T follicular helper cell (primary cell): ENCODE measurements around the gene LGALS3BP.

Source experiments
- DNase-seq: peaks from one replicate; pipeline ENCODE4 v3.0.0-alpha.2; 2020; ENCODE audit warnings: low read depth

The LGALS3BP gene

GRCh38 chr17:78939615-78940014, 40.1 kb downstream of the LGALS3BP start:
- DNase-seq: no peak

- DNase-seq: no peak
Observed at GRCh38 chr17:78937561-78937960, 42.2 kb downstream of the LGALS3BP start.

- DNase-seq: no peak
Observed at GRCh38 chr17:78935419-78936323, 44.1 kb downstream of the LGALS3BP start.

GRCh38 chr17:78934681-78935418, 44.9 kb downstream of the LGALS3BP start:
- DNase-seq: no peak

GRCh38 chr17:78933959-78934568, 45.7 kb downstream of the LGALS3BP start:
- DNase-seq: no peak

- no peak for DNase-seq
Observed at GRCh38 chr17:78933025-78933958, 46.4 kb downstream of the LGALS3BP start.

- DNase-seq: no peak
Observed at GRCh38 chr17:78929908-78930775, 49.6 kb downstream of the LGALS3BP start.

- no peak for DNase-seq
Observed at GRCh38 chr17:78925662-78926555, 53.8 kb downstream of the LGALS3BP start.

- peak; percentile 60 for DNase-seq
Observed at GRCh38 chr17:78925234-78925633, 54.5 kb downstream of the LGALS3BP start, which contains the start of gene TIMP2. TIMP2 (minus strand) TSS chr17:78925387; CDS start chr17:78925088, 299 bp downstream.

- DNase-seq: no peak
Observed at GRCh38 chr17:78924481-78925151, 55.1 kb downstream of the LGALS3BP start.

- peak; percentile 39 for DNase-seq
Observed at GRCh38 chr17:78923660-78924453, 55.9 kb downstream of the LGALS3BP start.

- DNase-seq: no peak
Observed at GRCh38 chr17:78922816-78923498, 56.8 kb downstream of the LGALS3BP start.

GRCh38 chr17:78921437-78921971, 58.2 kb downstream of the LGALS3BP start:
- DNase-seq: no peak
